ENCODE measurements around the gene MYO15A. TPM values are rescaled to one million over a fixed set of nuclear protein-coding genes. Genes with fewer than 3 reads are reported as not detected.
A peak's percentile ranks its signal among the peaks of the same experiment; 100 is the strongest.

Gene MYO15A
- total RNA-seq, 1 donor from 2014 or later = 0.25 TPM

DNA sequence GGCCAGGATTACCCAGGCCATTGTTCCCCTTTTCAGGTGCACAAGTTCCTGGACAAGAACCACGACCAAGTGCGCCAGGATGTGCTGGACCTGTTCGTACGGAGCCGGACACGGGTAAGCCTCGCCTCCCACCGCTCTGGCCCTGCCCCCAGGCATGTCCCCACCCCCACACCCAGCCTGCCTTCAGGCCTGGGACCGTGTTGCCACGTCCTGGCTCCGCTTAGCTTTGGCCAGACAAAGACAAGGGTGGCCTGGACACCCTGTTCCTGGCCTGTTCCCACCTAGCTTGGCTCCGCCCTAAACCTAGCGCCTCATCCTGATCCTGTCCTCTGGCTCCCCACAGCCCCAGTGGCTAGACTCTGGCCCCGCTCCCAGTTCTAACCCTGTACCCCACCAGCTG is 30.9 kb downstream of the MYO15A start:
- peaks cover 7% of the 10 kb centered on the region for H3K27me3 ChIP-seq (ENCODE audit: low read depth)
- no peak for DNase-seq
- no peak overlapping the region for H3K27ac ChIP-seq (replicated peaks)
- peaks cover 5% of the 10 kb centered on the region for H3K4me1 ChIP-seq
- TF ChIP-seq CTCF (IDR thresholded peaks at IDR 0.05; ENCODE audit: borderline replicate concordance) = no peak
- intact Hi-C loops (cut with micrococcal nuclease) = no loop called here
- H3K9me3 ChIP-seq (replicated peaks) = no peaks in the 10 kb centered on the region
- H3K4me3 ChIP-seq = no peak overlapping the region
- H3K36me3 ChIP-seq = no peaks in the 10 kb centered on the region

- Histone ChIP-seq H3K9me3 (replicated peaks) (no peaks in the 10 kb centered on the region), H3K27ac (replicated peaks) (no peak overlapping the region), H3K4me3 (no peak overlapping the region), H3K36me3 (no peaks in the 10 kb centered on the region), H3K27me3 (ENCODE audit: low read depth) (peaks cover 7% of the 10 kb centered on the region), H3K4me1 (peaks cover 5% of the 10 kb centered on the region)
- intact Hi-C loops (cut with micrococcal nuclease) = no loop called here
- no peak for DNase-seq
- TF ChIP-seq CTCF (IDR thresholded peaks at IDR 0.05; ENCODE audit: borderline replicate concordance) = no peak
Measured at GRCh38 chr17:18139949-18140348, 31.4 kb downstream of the MYO15A start.

DNA sequence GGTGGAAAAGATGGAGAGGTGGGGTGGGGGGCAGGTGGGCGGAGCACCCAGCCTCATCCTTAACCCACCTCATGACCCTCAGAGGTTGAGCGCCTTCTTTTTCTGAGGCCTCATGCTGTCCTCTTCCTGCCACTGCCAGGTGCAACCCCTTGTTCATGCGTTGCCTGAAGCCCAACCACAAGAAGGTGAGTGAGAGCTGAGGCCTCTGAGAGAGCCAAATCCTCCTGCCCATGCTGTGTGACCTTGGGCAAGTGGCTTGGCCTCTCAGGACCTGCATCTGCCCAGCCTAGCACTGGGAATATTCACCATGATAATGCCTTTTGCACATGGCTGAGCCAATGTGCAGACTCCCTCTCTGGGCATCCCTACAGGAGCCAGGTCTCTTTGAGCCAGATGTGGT is 32.1 kb downstream of the MYO15A start:
- no peak for TF ChIP-seq CTCF (IDR thresholded peaks at IDR 0.05; ENCODE audit: borderline replicate concordance)
- Histone ChIP-seq H3K36me3 (no peaks in the 10 kb centered on the region), H3K27me3 (ENCODE audit: low read depth) (peaks cover 7% of the 10 kb centered on the region), H3K27ac (replicated peaks) (no peak overlapping the region), H3K9me3 (replicated peaks) (no peaks in the 10 kb centered on the region), H3K4me3 (no peak overlapping the region), H3K4me1 (peaks cover 5% of the 10 kb centered on the region)
- intact Hi-C loops (cut with micrococcal nuclease) = no loop called here
- DNase-seq = no peak

- Histone ChIP-seq H3K4me1 (peaks cover 5% of the 10 kb centered on the region), H3K27me3 (ENCODE audit: low read depth) (peaks cover 3% of the 10 kb centered on the region), H3K4me3 (no peak overlapping the region), H3K9me3 (replicated peaks) (no peaks in the 10 kb centered on the region), H3K36me3 (no peaks in the 10 kb centered on the region), H3K27ac (replicated peaks) (no peak overlapping the region)
- TF ChIP-seq CTCF (IDR thresholded peaks at IDR 0.05; ENCODE audit: borderline replicate concordance) = peak; percentile 72
- intact Hi-C loops (cut with micrococcal nuclease) = no loop called here
- DNase-seq = no peak
Measured at GRCh38 chr17:18141210-18141803, 32.8 kb downstream of the MYO15A start.

DNA sequence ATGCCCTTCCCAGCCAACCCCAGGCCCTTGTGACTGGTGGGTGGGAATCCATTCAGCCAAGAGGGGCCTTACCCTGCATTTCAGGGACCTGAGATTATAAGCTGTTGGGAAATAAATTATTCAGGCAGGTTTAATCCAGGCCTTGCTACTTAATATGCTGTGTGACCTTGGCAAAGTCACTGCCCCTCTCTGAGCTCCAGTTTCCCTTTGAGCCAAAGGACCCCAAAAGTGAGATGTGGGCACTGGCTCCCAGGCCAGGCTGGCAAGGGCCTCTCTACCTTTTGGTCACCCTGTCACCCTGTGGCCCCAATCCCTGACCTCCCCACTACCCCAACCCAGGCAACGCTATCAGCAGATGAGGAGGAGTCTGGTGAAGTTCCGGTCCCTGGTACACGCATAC is 33.9 kb downstream of the MYO15A start:
- Histone ChIP-seq H3K27ac (replicated peaks) (no peak overlapping the region), H3K27me3 (ENCODE audit: low read depth) (no peaks in the 10 kb centered on the region), H3K4me1 (peaks cover 5% of the 10 kb centered on the region), H3K9me3 (replicated peaks) (no peaks in the 10 kb centered on the region), H3K36me3 (no peaks in the 10 kb centered on the region), H3K4me3 (no peak overlapping the region)
- no peak for DNase-seq
- no peak for TF ChIP-seq CTCF (IDR thresholded peaks at IDR 0.05; ENCODE audit: borderline replicate concordance)
- intact Hi-C loops (cut with micrococcal nuclease) = no loop called here
